ENCODE data around the gene SLC35F4.

Gene SLC35F4

DNA sequence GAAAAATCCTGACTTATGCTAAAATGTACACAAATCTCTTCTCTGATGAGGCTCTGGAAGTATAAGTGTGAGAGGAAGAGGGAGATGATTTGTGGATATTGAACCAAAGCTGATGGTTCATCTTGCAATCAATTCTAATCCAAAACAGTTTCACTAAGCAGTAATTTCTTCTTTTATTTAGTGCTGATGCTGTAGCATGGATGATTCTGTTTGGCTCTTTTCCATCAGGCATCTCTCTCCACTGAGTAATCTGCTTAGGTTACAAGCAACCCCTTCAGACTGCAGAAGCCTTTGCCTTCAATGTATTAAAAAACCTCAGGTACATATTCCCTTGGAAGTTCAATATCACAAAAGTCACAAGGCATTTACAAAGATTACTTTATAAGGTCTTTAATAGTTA is 213.1 kb downstream of the SLC35F4 start:
- no peak for DNase-seq
- intact Hi-C loops (cut with DNase I) = no loop called here

DNA sequence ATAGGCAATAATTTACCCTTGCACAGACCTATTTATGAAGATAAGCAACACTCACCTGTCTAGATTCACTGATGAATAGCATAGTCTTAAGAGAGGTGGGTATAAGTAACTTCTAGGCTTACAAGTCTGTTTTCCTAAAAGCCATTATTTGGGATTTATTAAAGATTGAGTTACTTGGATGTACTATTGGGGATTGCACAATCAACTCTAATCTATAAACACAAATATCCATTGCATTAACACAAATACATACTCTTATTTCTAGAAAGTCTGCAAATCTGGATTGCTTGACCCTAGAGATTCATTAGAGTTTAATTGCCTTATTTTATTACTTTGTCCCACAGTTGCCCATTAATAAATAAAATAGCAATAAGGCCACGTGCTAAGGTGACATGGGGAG is 224.1 kb downstream of the SLC35F4 start:
- intact Hi-C loops (cut with DNase I) = no loop called here
- DNase-seq = no peak

DNA sequence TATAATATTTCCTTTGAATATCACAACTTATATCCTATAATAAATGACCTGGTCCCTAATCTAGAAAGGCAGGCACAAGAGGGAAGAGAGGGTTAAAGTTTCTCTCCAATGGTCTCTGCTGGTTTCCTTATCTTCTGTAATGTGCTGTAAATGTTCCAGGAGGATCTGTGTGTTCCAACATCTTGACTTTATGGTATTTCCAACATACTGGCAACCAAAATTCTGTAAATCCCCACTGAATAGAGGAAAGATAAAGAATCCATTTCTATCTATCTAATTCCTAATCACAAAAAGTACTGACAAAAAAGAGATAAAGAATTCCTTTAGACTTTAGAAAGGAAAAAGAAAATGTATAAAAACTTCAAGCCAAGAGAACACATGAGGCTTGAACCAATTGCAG is 225.9 kb downstream of the SLC35F4 start:
- intact Hi-C loops (cut with DNase I) = no loop called here

DNA sequence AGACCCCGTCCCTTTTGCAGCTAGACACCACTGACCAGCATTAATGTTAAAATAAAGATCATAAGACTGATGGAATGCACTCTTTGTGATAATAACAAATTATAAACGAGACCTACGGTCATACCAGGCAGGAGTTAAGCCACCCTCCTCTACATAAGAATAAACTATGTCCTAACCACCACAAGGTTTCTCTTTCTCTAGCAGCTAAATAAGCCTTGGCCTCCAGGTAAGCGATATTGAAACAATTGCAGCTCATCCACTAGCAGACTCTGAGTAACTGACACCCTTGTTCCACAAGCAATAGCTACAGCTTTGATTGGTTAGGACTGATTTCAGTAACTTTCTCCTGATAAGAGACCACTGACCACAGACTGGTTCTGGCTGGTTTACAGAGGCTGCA is 228.0 kb downstream of the SLC35F4 start:
- DNase-seq = no peak
- intact Hi-C loops (cut with DNase I) = no loop called here

More for the DNA sequence above, 225.9 kb downstream of the SLC35F4 start:
- no peak for DNase-seq

DNA sequence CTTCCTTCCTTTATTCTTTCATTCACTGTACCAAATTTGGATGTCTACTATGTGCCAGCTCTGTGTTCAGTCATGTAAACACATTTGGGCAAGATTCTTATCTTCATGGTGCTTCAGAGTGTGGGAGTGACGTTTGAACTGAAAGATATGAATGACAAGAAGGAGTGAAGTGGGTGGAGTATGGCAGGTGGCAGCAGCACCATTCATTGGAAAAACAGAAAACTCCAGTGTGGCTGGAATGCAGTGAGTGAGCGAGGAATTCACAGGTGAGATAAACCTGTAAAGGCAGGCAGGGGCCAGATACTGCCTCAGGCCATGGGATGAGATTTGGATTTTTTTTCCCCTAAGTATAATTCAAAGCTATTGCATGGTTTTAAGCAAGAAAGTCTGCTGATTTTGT is 231.6 kb downstream of the SLC35F4 start:
- no peak for DNase-seq
- intact Hi-C loops (cut with DNase I) = no loop called here

DNA sequence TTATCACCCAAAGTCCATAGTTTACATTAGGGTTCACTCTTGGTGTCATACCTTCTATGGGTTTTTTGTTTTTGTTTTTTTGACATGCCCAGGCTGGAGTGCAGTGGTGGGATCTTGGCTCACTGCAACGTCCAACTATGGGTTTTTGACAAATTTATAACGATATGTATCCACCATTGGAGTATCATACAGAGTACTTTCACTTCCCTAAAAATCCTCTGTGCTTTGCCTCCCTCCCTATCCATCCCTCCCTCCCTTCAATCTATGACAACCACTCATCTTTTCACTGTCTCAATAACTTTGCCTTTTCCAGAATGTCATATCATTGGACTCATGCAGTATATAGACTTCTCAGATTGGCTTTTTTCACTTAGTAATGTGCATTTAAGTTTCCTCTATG is 233.2 kb downstream of the SLC35F4 start:
- intact Hi-C loops (cut with DNase I) = no loop called here
- no peak for DNase-seq

DNA sequence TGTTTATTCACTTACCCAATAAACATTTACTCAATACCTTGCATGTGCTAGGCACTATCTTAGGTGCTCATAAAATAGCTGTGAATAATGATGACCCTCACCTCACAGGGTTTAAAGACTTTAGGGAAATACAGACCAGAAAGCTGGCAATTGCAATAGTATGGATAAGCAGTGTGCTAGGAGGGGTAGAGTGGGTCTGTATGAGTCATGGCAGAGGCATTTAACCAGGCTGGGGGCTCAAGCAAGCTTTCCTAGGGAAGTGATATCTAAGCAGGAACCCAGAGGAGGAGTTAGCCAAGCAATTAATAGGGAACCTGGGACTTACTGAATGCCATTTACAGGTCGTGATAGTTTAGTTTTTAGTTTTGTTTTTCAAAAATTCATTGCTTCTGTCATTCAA is 248.4 kb downstream of the SLC35F4 start:
- intact Hi-C loops (cut with DNase I) = no loop called here
- DNase-seq = no peak

DNA sequence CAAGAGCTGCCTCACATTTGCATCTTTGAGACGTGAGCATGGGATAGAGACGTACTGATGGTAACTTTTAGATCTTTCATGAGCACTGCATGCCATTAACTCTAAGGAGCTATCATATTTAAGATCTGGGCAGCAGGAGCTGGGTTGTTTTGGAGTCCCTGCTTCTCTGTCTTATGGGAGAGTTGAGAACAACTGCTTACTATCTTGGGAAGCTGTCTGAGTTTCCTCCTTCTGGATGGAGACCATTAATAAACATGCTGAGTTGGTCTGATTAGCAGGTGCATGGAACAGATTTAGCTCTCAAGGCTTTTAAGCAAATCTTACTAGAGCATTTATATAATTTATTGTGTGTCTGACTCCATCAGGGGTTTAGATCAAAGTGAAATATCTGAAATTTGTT is 252.9 kb downstream of the SLC35F4 start:
- no peak for DNase-seq
- intact Hi-C loops (cut with DNase I) = no loop called here

DNA sequence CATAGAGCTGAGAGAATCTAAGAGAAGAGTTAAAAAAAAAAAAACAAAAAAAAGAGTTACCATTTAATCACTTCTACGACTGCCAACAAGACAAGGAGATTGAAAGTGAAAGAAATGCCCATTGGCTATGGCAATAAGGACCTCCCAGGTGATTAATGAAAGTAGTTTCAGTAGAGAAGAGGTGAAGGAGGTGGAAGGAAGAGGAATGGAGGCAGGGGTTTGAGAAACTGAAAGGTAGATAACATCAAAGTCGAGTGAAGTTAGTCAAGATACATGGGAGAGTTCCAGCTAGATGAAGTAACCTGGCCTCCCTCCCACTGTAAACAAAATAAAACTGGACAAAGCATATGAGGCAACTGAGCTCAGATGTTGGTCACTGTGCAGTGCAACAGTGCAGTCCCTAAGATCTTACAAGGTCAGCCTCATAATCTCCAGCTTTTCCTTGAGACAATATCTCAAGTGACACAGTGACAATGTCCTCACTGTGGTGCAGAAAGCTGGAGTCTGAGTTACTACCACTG is 254.3 kb downstream of the SLC35F4 start:
- no peak for DNase-seq
- intact Hi-C loops (cut with DNase I) = no loop called here

DNA sequence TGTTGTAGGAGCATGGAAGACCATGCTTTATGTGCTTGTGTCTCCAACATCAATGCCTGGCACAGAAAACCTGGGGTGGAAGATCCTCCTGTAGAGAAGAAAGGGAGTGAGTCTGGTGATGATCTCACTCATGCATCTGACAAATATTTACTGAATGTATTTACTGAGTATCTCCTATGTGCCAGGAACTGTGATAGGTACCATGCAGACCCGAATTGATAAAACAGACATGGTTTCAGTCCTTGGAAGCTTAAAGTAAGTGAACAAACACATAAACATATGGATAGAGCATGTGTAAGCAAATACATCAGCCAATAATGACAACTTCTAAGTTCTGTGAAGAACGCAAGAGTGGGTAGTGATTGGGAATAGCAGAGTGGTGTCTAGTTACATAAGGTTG is 255.3 kb downstream of the SLC35F4 start:
- intact Hi-C loops (cut with DNase I) = no loop called here

DNA sequence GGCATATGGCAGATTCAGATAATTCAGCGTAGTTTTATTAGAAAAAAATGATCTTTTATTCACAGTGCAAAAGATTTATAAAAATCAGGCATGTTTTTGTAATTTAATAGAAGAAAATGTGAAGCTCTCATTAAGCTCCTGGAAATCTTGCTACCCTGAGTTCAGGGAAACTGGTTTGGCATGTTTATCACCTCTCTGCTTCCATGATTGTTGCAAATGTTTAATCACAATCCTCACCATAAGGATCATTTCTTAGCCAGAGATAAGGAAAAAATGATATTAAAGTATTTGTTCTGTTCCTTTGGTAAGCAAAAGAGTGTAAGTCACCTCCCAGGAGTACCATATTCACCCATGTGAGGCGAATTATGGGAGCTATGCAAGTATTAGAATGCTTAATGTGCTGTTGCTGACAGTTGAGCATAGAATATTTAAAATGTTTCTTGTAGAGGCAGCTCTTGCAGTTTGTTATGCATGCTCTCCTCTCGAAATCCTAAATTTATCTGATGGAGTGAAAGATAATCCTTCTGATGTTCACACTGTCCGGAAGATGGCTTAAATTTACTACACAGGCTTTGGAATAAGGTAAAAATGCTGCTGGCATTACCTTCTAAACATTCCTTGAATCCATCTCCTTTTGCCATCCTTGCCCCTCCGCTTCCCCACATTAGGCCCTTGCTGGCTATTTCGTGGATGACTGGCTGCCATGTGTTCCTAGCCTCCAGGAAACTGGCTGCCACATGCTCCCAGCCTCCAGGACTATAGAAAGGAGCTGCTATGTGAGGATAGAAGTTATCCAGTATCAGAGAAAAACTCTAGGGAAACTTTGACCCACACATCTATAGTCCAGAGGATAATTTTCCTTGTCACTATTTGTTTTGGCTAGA is 256.5 kb downstream of the SLC35F4 start:
- intact Hi-C loops (cut with DNase I) = no loop called here
- DNase-seq = no peak

More for the DNA sequence above, 255.3 kb downstream of the SLC35F4 start:
- no peak for DNase-seq

DNA sequence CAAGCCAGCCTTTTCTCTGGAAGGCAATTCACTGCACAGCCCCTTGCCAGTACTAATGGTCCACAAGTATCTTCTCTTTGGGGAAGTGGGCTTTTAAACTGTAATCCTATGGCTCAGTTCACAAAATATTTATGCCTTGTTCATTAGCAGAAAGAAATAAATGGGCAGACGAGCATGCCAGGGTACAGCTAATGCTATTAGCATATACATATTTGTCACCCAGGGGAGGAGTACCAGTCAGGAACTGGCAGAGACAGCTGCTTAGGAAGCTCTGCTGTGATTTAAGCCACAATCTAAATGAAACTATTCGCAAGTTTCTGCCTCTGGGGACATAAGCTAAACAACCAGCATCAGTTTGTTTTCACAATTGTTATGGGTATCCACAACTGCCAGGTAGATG is 258.8 kb downstream of the SLC35F4 start:
- no peak for DNase-seq
- intact Hi-C loops (cut with DNase I) = no loop called here

DNA sequence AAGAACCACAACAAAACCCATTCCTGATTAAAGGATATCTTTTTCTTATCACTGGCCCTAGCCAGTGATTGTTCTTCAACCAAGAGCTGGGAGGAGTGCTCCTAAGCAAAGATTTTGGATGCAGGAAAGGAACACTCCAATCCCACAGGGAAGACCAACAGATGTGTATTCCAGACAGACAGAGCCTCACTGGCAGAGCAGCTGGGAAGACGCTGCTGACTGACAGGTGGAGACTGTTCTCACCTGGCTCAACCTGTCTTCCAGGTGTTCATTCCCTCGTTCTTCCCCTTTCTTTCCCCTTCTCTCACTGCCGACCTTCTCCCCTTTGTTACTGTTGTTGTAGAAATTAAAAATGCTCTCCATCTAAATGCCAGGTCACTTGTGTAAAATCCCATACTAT is 282.5 kb downstream of the SLC35F4 start:
- intact Hi-C loops (cut with DNase I) = no loop called here
- DNase-seq = no peak

DNA sequence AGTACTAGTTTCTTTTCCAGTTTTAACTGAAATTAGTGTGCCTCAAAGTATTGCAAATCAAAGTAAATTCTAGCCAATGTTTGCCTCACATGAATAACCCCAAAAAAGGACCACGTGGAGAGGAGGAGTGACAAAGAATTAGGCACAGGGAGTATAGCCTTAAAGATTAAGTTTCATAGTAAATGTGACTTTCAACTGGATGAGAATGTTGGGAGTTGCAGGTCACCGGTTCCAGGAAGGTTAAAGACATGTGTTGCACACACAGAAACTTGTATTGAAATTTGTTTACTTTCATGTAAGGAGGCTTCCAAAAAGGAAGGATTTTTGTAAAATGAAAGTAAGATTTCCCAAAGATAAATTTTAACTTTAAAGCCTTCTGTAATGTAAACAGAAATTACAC is 283.1 kb downstream of the SLC35F4 start:
- DNase-seq = no peak
- intact Hi-C loops (cut with DNase I) = no loop called here

DNA sequence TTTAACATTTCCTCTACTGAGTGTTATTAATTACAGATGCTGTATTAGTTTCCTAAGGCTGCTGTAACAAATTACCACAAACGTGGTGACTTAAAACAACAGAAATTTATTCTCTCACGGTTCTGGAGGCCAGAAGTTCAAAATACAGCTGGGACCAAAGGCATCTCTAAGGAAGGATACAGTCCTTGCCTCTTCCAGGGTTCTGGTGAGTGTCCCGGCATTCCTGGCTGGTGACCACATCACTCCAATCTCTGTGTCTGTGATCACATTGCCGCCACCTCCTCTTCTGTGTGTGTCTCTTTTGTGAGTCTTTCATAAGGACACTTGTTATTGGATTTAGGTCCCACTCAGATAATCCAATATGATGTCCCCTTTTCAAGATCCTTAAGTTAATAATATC is 287.1 kb downstream of the SLC35F4 start:
- intact Hi-C loops (cut with DNase I) = no loop called here

DNA sequence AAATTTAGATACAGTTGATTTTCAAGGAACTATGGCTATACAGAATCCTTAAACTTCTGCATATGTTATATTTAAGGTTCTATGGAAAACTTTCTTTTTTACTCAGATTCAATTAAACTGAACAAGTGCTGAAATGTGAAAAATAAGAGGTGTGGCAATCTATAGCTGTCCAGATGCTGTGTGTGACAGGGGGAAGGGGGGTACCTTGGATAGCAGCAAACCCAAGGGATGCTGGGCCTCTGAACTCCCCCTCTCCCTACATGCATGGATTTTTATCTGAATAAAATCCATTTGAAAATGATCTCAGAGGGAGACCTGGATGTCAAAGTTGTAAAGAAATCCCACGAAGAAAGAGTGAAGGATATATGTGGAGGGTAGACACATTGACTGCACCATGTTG is 289.4 kb downstream of the SLC35F4 start:
- DNase-seq = no peak
- intact Hi-C loops (cut with DNase I) = no loop called here

More for the DNA sequence above, 287.1 kb downstream of the SLC35F4 start:
- no peak for DNase-seq

DNA sequence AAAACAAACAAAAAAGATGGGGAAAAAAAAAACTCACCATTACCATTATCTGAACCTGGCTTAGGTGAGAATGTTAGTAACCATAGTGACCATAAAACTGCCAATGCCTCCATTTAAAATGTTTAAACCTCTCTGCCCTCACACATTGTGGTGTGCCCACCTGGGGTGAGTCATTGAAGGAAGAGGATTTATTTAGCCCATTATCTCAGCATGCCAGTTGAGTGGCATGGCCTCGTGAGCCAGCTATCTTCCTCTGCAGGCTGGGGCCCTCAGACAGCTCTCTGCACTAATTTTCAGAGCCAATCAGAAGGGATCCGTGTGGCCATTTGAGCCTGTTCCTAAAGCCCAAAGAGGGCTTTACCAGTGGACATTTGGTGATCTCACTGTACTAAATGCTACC is 290.4 kb downstream of the SLC35F4 start:
- intact Hi-C loops (cut with DNase I) = no loop called here
- DNase-seq = no peak

DNA sequence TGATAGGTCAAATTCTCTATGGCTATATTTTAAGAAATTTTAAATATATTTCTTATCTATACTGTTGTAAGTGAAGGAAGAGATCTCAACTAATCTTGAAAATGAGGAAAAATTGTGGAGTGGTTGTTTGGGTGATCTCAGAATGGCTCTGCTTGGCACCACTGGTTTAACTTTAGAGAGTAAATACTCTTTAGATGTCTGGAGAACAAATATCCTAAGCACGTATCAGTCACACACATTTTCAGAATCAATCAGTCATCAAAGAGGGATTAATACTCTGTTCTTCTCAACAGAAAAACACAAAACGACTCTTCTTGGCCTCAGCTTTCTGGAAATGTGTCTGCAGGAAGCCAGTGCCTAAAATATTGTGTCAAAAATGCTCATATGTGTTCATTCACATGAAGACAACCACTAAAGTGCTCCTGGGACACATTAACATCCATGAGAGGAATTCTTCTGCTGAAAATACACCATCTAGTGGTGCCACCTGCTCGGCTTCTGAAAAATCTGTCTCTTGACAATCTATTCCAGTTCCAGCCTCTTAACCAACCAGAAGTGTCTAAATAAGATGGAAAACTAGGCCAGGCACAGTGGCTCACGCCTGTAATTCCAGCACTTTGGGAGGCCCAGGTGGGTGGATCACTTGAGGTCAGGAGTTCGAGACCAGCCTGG is 291.1 kb downstream of the SLC35F4 start:
- DNase-seq = no peak
- intact Hi-C loops (cut with DNase I) = no loop called here

DNA sequence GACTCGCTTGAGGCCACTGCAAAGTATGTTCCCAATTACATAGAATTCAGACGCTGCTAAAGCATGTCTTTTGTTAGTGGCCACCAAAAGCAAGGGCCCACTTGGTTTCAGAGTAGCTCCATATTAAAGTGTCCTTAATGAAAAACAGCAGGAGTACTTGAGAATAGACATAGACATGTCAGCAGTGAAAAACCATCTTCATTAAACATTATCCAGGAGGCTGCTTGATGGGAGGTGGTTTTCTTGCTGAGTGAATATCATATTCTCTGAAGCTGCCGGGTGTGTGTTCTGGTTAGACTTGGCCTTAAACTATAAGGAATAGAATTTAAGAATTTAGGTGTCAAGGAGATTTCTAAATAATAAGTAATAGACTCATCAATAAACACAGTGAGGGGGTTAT is 292.7 kb downstream of the SLC35F4 start:
- no peak for DNase-seq
- intact Hi-C loops (cut with DNase I) = no loop called here

DNA sequence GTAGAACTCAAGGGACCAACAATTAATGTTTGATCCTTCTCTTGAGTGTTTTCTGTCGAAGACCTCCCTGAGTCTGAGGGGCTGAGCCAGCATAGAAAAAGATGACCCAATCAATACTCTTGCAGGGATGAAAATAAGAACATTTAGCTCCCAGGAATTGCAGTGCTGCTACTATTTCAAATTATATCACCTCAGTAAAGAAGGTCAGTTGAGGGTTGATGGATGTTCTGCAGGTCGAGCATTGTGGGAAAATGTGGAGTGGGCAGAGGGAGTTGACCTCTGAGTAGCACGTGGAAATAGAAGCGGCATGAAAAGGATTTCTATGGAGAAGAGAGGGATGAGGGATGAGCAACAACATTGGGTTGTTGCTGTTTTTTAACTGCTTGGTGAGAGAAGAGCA is 297.3 kb downstream of the SLC35F4 start:
- intact Hi-C loops (cut with DNase I) = no loop called here
- no peak for DNase-seq

DNA sequence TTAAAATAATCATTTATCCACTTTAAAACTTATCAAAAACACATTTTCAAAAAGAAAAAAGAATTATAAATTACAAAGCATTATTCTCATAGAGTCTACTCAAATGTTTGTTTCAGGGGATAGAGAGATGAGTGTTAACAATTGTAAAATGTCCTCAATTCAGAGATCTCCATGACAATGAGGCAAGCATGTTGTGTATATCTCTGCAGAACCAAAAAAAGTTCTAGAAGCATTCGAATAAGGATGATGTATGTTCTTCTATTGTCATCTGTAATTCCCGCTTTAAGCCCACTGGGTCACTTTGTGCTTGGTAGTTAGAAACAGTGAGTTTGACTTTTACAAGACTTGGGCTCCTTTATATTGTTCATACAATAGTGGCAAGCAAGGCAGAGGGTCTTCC is 298.7 kb downstream of the SLC35F4 start:
- intact Hi-C loops (cut with DNase I) = no loop called here
- no peak for DNase-seq

DNA sequence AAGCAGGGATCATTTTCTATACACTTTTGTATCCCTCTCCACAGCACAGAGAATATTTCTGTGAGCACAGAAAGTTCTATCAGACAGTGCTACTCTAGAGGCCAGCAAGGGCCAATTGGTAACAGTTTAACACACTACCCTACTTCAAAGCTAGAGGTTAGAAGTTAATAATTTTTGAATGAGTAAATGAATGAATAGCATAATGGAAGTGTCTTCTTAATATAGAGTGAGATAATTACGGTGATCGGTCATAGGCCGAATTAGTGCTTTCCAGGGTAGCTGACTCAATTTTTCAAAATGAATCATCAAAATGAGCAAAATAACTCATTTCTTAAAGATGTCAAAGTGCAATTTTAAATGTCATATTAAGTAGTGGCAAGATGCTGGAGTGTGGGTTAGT is 305.2 kb downstream of the SLC35F4 start:
- DNase-seq = no peak
- intact Hi-C loops (cut with DNase I) = no loop called here

All from posterior cingulate gyrus (tissue), 11 donors.